Middle frontal gyrus (tissue), 1 donor: ENCODE measurements around the gene RASD2.

Experiments used
- DNase-seq: peaks from one replicate; pipeline ENCODE4 v3.0.0-alpha.2; 2015; ENCODE audit warnings: low spot score; ENCODE audit errors: extremely low spot score

The RASD2 gene

GRCh38 chr22:35582218-35582860 is 41.7 kb downstream of the RASD2 start:
- DNase-seq, result no peak

- DNase-seq, result peak; percentile 29
Measured at GRCh38 chr22:35582861-35583670, 42.4 kb downstream of the RASD2 start.

- no peak for DNase-seq
Measured at GRCh38 chr22:35586771-35587170, 46.1 kb downstream of the RASD2 start.

- no peak for DNase-seq
Measured at GRCh38 chr22:35587447-35587870, 46.8 kb downstream of the RASD2 start.

- DNase-seq, result no peak
Measured at GRCh38 chr22:35587896-35588295, 47.3 kb downstream of the RASD2 start.

- no peak for DNase-seq
Measured at GRCh38 chr22:35589071-35589755, 48.6 kb downstream of the RASD2 start.

GRCh38 chr22:35589756-35590093 is 49.1 kb downstream of the RASD2 start:
- DNase-seq, result no peak

GRCh38 chr22:35590634-35591295 is 50.1 kb downstream of the RASD2 start:
- no peak for DNase-seq

GRCh38 chr22:35591714-35592417 is 51.2 kb downstream of the RASD2 start:
- DNase-seq, result no peak

GRCh38 chr22:35592418-35592967 is 51.9 kb downstream of the RASD2 start:
- no peak for DNase-seq

- DNase-seq, result no peak
Measured at GRCh38 chr22:35593071-35593890, 52.6 kb downstream of the RASD2 start.

- DNase-seq, result no peak
Measured at GRCh38 chr22:35593891-35594470, 53.4 kb downstream of the RASD2 start.

GRCh38 chr22:35594686-35595085 is 54.1 kb downstream of the RASD2 start:
- no peak for DNase-seq

GRCh38 chr22:35596821-35597220 is 56.2 kb downstream of the RASD2 start:
- no peak for DNase-seq

GRCh38 chr22:35597692-35598395 is 57.2 kb downstream of the RASD2 start:
- DNase-seq, result no peak

- DNase-seq, result no peak
Measured at GRCh38 chr22:35598396-35598710, 57.7 kb downstream of the RASD2 start.

- no peak for DNase-seq
Measured at GRCh38 chr22:35599364-35599763, 58.7 kb downstream of the RASD2 start.

- DNase-seq, result no peak
Measured at GRCh38 chr22:35600476-35600875, 59.8 kb downstream of the RASD2 start.

- DNase-seq, result no peak
Measured at GRCh38 chr22:35601013-35601580, 60.5 kb downstream of the RASD2 start.
